ENCODE measurements around the gene PIP5K1B.

PIP5K1B gene

DNA sequence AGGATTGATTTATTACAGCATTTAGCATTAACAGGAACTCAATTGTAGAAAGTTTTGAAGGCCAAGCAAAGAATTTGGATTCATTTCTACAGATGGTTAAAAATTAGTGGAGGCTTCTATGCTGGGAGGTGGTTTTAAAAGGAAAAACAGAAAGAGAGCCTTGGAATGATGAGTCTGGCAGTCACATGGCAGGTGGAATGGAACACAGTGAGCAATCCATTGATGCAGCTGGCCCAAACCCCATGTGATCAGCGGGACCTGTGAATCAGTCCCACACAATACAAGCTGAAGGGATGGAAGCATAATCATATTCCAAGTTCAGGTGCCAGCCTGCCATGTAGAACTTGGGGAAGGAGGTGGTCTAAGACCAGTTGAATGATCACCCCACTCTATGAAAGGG is 147.9 kb downstream of the PIP5K1B start:
- DNase-seq (ENCODE audit: low read depth, low spot score): no peak

DNA sequence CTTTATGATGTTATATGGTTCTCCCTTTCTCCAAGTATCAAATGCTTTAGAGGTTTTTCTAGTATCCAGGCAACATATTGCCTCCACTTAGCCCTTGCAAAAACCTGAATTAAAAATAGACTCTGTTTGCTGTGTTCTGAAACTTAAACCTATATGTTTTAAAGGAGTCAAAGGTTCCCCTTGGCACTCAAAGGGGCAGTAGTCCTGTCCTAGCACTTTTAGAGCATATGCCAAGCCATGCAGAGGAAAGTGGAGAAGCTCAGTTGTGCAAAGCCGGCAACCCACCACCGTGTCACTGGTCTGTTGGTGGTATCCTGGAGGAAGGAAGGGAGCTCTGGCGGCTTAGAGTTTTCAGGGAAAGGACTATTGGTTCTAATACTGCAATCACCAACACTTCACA is 154.3 kb downstream of the PIP5K1B start:
- DNase-seq (ENCODE audit: low read depth, low spot score): no peak

DNA sequence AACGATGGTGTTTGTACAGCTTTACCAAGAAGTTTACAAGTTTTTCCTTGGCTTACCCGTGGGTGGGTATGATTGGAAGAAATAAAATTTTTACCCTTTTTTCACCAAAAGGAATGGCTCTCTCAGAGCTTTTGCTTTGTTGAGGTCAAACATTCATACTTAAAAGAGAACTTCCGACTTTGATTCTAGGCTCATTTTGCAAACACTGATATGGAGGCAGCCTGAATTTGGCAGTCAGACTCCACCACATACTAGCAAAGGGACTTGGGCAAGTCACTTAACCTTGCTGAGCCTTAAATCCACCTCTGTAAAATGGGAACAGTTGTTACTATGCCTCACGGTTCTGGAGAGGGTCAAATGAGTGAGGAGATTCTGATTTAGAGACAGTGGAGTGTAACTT is 155.4 kb downstream of the PIP5K1B start:
- DNase-seq (ENCODE audit: low read depth, low spot score): no peak

DNA sequence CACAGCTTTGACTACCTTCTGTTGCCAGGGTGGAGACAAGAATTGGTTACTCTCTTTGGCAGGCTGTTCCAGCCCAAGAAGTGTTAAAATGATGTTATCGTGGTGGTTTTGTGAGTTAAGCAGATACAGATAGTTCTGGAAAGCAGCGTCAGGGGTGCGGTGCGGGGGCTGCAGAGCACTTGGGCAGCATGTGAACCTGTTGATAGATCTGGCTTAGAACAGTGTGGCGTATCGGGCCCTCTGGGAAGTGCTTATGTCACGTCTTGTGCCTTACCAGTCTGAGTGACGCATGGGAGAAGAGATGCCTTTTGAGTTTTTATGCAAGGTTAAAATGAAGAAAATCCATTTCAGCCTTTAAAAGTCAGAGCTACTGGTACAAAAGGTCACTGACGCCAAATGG is 156.4 kb downstream of the PIP5K1B start:
- no peak for DNase-seq (ENCODE audit: low read depth, low spot score)

DNA sequence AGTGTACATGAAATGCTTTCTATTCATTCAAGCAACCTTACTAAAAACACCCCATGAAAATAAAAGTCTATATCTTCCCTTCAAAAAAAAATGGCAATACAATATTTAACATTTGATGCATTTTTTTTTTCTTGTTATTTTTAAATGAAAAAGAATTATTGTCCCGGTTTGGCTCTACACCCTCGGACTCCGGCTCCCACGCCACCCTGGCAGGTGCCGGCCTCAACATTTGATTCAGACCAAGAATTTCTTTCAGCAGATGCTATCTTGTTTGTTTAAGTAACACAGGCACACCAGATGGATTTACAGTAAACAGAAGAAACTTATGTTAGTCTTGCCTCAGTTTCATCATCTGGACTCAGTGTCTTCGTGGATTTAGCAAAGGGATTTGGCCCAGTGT is 162.0 kb downstream of the PIP5K1B start:
- no peak for DNase-seq (ENCODE audit: low read depth, low spot score)

DNA sequence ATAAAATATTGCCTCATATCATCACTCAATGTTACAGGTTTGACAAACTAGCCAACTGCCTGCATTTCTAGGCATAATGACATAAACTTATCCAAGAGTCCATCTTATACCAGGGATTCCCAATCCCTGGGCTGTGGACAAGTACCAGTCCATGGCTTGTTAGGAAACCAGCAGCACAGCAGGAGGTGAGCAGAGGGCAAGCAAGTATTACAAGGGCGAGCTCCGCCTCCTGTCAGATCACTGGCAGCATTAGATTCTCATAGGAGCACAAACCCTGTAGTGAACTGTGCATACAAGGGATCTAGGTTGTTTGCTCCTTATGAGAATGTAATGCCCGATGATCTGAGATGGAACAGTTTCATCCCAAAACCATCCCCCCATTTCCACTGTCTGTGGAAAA is 164.0 kb downstream of the PIP5K1B start:
- DNase-seq (ENCODE audit: low read depth, low spot score): no peak

DNA sequence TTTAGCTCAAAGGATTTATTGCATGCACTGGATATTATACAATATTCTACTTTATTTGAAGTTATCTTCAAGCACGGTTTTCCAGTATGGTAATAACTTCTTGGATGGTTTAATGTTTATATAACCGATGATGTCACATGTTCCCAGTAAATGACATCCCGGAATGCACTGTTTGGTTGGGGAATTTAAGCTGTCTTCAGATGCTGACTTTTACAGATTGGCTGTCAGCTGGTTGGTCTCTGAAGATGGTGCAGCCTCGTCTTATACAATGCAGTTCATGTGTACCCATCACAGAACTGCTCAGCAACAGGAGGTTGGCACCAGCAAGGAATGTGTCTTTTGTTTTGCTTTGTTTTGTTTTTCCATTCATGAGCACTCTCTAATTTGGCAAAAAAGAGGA is 165.0 kb downstream of the PIP5K1B start:
- DNase-seq (ENCODE audit: low read depth, low spot score): no peak

DNA sequence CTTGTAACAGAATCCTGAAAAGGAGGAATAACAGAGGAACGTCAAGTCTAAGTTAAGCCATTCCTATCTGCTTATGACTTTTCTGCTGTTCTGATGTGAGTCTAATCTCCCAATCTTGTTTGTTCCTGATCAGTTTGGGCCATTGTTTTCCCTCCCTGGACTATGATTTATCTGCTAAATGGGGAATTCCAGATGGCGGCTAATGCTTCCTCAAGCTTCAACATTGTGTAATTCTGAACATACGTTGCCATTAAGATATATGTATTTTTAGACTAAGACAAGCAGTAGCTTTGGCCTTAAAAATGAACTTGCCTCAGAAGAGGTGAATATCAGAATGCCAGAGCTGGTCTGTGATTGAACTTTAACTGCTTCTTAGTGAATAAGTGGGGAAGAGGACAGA is 166.2 kb downstream of the PIP5K1B start:
- DNase-seq (ENCODE audit: low read depth, low spot score): no peak

DNA sequence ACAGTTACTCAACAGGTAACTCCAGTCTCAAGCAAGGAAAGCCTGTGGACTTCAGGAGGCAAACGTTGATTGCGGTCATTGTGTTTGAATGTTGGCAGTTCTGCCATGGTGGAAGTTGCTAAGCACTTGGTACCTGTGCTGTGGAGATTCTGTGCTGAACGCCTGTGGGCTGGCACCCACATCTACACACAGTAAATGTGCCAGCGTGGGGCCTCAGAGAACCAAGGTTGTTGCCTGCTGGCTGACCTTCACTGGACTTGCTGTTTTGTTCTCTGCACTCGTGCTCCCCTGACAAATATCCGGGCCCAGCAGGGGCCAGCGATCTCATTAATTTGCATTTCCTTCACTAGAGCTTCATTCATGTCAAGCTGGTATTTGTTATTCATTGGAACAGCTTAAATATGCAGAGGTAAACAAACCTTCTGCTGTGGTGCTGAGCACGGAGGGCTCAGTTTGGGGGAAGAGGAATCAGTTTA is 167.0 kb downstream of the PIP5K1B start:
- no peak for DNase-seq (ENCODE audit: low read depth, low spot score)

DNA sequence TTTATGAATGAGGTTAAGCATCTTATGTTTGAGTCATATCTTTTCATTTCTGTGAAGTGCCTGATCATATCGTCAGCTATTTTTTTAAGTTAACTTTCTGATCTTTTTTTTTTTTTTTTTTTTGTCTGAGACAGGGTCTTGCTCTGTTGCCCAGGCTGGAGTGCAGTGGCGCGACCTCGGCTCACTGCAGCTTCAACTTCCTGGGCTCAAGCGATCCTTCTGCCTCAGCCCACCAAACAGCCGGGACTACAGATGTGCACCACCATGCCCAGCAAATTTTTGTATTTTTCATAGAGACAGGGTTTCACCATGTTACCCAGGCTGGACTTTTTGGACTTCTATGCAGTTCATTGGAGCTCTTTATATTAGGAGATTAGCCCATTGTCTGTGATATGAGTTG is 168.1 kb downstream of the PIP5K1B start:
- no peak for DNase-seq (ENCODE audit: low read depth, low spot score)

DNA sequence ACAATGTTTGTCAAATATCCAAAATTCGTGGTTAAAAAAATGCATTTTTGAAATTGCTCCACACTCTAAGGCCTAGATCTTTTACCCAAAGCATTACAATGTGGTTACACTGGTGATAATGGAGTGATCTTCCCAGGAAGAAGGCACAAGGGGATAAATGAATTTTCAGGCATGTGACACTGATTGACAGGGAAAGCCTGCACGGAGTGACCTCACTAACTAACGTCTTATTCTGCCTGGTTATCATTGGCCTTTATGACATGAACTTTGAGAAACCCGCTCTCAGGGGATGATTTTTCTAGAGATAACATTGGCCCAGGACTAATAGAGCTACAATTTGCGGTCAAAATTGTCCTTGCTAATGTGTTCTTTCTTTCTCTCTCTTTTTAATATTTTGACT is 171.2 kb downstream of the PIP5K1B start:
- no peak for DNase-seq (ENCODE audit: low read depth, low spot score)

DNA sequence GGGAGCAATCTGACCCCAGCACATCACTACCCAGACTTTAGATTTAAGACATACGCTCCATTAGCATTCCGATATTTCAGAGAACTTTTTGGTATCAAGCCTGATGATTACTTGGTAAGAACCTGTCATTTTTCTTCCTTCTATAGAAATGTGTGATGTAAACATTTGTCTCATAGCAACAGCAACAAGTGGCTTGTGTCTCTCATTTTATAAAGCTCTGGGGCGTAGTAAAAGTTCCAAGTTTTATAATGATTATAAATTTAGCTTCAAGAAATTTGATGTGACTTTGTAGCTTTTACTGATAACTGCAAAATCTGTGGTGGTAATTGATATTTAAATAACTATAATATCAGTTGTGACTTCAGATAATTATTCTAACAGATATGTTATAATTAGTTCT is 171.6 kb downstream of the PIP5K1B start:
- no peak for DNase-seq (ENCODE audit: low read depth, low spot score)

DNA sequence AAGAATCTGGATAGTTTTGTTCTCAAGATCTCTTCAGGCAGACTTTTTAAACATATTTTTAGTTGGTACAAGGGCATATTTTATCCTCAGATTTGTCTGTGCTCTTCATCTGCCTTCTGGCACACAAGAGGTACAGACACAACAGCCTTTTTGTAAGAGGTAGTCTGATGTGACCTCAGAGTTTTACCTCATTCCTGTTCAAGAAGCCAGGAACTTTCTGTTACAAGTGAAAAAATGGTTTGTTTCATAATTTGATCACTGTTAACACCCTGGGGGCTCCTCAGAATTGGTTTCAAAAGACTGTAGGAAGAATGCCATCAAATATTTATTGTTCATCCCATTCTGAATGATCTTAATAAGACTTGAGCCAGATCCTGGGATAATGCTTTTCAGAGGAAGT is 172.2 kb downstream of the PIP5K1B start:
- no peak for DNase-seq (ENCODE audit: low read depth, low spot score)

DNA sequence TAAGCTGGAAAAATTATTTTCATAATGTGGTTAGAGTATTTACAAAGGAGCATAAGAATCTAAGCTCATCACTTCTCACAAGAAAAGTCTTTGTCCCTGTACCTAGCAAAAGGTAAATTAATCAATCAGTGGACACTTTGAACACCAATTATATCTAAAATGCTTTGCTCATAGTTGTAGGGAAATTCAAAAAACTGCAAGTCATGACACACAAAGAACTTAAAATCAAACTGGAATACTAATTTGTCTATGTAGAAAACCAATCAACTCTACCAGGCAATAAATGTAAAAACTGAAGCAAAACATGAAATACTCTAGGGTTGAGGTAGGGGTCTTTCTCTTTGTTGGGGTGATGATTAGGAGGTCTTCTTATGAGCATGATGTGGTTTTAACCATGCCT is 173.4 kb downstream of the PIP5K1B start:
- no peak for DNase-seq (ENCODE audit: low read depth, low spot score)

DNA sequence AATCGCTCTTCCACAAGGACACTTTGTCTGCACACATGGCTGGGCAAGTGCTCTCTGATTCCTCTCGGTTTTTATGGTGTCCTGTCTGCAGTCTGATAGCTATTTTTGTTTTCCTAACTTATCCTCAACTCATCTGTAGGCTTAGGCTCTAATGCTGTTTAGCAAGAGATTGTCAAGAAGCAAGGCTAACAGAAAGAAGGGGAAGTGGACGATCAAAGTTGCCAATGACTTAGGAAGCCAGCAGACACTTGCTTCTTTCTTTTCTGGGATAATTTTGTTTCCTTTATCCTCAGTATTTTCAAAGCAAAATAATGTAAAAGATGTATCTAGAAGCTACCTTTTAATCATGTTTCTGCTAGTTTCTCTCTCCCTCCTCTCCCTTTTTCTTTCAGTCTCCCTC is 178.2 kb downstream of the PIP5K1B start:
- DNase-seq (ENCODE audit: low read depth, low spot score): no peak

DNA sequence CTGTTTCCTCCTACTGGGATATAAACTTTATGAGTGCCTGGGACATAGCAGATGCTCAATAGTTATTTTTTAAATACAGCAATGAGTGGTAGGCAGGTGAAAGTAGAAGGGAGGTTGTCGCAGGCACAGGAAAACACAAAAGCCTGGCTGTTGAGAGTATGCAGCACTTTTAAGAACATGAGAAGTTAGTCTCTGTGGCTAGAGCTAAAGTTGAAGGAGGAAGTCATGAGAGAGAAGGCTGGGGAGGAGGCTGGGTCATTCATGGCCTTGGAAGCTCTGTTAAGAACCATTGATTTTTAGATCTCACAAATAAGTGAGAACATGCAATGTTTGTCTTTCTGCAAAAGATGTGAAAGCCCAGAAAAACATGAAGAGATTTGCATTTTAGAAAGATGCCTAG is 182.2 kb downstream of the PIP5K1B start:
- DNase-seq (ENCODE audit: low read depth, low spot score): no peak

DNA sequence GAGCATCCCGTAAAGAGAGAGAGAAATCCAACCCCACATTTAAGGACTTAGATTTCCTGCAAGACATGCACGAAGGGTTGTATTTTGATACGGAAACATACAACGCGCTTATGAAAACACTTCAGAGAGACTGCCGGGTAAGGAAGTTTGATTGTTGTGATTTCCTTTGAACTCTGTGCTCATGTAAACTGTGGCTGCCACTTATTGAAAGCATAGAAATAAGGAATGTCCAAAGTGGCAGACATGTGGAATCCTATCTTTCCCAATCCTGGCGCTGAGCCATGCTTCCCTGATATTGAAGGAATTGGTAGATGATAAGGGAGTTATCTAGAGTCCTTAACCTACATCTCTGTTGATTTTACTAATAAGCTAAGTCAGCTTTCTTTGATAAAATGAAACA is 189.5 kb downstream of the PIP5K1B start:
- no peak for DNase-seq (ENCODE audit: low read depth, low spot score)

DNA sequence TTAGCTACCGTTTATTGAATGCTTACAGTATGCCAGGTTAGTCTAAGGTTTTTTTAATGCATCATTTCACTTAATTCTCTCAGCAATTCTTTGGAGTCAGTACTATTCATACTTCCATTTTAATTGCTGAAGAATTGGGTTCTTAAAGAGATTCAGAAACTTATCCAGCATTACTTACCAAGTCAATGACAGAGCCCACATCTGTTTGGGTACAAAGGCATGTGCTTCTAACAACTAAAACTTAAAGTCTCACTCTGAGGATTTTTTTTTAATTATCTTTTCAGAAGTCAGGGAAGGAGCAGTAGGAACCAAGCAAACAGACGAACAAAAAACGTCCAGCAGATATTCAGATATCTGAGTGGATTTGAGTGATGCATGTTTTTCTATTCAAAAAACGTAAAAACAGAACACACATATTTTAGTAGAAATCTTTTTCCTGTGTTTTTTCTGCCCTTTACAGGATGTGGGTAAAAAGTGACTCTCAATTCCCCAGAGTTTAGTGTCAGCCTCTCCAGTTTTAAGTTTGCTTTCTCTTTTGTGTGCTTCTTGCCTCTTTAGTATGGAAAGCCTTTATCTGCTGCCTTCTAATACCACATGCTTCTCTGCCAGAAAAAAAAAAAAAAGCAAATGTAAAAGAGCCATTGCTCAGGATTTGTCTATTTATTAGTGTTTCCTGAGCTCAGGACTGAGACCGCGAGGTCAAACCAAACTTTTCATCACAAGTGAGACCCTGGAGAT is 190.9 kb downstream of the PIP5K1B start:
- no peak for DNase-seq (ENCODE audit: low read depth, low spot score)

DNA sequence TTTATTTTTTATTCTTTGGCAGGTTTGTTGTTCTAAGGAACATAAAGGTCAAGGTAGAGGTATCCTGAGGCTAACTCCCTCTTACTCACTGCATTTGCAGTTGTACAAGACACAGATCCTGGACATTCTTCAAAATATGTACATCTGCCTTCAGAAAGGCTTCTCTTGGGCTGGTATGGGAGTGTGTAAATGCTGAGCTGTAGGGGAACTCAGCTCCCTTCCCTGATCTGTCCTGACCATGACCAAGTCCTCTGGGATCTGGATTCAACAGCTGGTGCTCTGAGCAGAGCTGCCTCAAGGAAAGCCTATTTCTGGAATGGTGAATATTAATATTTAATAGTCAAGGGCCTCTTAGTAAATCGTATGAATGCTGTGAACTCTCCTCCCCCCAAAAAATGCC is 191.4 kb downstream of the PIP5K1B start:
- no peak for DNase-seq (ENCODE audit: low read depth, low spot score)

DNA sequence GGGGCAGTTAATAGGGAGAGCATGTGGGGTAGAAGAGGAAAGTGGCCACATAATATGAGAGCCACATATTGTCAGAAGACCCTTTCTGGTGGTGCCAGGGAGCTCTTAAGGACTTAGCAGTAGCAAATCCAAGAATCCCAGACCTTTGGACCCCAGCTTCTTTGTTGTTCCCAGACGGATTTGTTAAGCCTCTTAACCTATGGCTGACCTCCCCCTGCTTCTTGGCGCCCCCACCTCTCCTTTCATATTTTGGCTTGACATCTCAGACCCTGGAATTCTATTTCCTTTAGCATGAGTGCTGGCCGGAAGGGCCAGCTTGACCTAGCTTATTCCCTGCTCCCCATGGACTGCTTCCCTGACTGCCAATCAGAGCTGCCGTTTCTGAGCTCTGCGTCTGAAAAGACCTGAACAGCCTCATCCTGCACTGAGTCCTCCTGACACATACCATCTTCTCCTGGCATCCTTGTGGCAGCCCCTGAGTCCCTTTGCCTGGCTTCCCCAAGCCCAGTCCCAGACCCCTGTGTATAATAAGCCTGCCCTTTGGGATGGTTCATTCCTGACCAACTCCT is 192.6 kb downstream of the PIP5K1B start:
- no peak for DNase-seq (ENCODE audit: low read depth, low spot score)

DNA sequence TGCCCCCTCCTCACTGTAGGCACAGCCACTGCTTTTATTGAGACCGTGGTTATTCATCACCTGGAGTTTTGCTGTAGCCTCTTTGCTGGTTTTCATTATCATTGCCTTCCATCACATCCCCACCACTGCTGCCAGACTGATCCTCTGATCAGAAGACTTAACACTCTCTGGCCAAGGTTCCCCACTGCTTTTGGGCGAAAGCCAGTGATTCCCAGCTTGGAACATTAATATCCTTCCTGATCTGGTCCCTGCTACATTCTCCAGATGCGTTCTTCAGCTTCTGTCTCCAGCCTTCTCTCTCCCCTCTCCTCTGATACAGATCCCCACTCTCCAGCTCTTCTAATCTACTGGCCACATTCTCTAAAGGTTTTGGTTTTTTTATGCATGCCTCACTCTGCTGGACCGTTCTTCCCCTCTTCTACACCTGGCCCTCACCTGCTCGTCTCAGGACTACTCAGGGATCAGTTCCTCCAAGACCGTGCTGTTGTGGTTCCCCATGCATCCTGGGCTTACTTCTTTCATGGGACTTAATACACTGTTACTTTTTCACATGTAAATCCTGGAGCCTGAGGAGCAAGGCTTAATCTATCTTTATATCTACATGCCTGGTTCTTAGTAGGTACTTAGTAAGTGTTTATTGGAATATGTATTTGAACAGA is 193.9 kb downstream of the PIP5K1B start:
- DNase-seq (ENCODE audit: low read depth, low spot score): no peak

DNA sequence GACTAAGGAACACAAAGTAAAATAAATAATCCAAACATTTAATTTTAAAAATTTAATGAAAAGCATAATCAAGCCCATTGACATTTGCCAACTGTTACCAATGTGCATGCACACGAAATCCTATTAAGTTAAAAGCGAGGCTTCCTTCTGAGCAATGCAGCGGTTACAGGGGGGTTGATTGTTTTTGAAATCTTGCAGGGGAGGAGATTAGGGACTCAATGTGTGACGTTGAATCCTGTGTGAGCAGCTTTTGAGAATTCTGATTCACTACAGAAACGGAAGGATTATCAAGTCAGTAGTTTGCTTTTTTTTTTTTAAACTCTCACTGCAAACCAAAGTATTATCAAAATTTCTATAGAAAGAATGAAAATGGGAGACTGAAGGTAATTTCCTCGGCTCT is 199.4 kb downstream of the PIP5K1B start:
- DNase-seq (ENCODE audit: low read depth, low spot score): no peak

DNA sequence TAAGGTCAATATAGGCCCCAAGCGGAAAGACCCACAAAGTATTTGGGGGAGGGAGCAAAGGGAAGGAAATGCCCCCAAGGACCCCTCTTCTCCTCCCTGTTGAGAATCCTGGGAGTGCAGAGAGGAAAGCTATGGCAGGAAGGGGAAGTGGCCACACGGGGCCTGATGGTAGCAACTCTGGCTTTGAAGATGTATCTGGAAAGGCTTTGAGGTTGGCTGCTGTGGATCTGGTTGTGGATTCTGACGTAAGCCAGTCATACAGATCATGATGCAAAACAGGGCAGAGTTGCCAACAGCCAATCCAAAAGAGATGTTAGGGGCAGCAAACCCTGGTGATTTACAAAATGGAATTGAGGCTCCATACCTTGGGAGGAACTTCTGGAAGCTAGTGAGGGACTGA is 200.1 kb downstream of the PIP5K1B start:
- DNase-seq (ENCODE audit: low read depth, low spot score): no peak

Measured in brain pericyte (primary cell).